Vagina (tissue), 2 donors: ENCODE results near the gene MMP10.

ENCODE experiments used
- POLR2A ChIP-seq, 2 donors: fragments of 450-650 bp; IDR thresholded peaks; one replicate each; pipeline ENCODE4 v1.6.1; 2017; ENCODE audit warnings: antibody characterized with exemption in 2 of 2, mild to moderate bottlenecking in 2 of 2, moderate library complexity in 2 of 2
- POLR2AphosphoS5 ChIP-seq, 2 donors: sonication (generic); formaldehyde crosslinking; IDR thresholded peaks; one replicate each; pipeline ENCODE4 v1.9.0; 2017; ENCODE audit warnings: antibody characterized with exemption in 2 of 2, mild to moderate bottlenecking in 2 of 2, low read depth in 1 of 2; ENCODE audit not compliant: insufficient read depth in 1 of 2
- TF ChIP-seq, protein P1 (sequence below), 3 experiments: fragments of 450-650 bp in 2 of 3; fragments of 200-600 bp in 1 of 3; sonication (generic) in 1 of 3; IDR thresholded peaks; one replicate each; pipeline ENCODE4 v1.5.1; 2017 to 2019; ENCODE audit warnings: antibody characterized with exemption in 3 of 3, mild to moderate bottlenecking in 2 of 3, moderate library complexity in 2 of 3

DNA sequence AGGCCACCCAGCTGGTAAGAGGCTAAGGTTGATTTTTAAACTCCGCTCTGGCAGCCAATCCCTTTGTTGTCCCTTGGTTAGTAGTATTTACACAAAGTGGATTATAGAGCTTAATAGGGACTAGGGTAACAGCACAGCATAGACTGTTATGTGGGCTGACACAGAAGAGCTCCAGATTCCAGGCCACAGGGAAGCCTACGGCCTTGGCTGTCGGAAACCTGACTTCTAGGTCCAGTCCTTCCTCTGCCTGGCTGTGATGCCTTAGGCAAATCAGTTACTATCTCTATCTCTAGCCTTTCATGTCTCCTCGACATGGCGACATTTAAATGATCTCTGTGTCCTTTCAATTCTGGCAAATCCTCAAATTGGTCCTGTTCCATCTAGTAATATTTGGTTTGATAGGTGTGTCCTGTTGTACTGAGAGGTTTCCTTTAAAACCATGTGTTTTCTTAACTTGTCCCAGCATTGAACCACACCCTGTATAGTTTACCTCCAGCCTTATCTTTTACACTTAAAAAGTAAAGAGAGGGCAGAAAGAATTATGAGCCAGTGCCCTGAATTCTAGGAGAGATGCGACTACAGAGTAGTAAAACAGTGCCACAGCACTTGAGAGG is 13.4 kb upstream of the MMP10 start:
- TF ChIP-seq, protein P1, sequence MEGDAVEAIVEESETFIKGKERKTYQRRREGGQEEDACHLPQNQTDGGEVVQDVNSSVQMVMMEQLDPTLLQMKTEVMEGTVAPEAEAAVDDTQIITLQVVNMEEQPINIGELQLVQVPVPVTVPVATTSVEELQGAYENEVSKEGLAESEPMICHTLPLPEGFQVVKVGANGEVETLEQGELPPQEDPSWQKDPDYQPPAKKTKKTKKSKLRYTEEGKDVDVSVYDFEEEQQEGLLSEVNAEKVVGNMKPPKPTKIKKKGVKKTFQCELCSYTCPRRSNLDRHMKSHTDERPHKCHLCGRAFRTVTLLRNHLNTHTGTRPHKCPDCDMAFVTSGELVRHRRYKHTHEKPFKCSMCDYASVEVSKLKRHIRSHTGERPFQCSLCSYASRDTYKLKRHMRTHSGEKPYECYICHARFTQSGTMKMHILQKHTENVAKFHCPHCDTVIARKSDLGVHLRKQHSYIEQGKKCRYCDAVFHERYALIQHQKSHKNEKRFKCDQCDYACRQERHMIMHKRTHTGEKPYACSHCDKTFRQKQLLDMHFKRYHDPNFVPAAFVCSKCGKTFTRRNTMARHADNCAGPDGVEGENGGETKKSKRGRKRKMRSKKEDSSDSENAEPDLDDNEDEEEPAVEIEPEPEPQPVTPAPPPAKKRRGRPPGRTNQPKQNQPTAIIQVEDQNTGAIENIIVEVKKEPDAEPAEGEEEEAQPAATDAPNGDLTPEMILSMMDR (IDR thresholded peaks at IDR 0.05), result no peak
- TF ChIP-seq POLR2AphosphoS5 (IDR thresholded peaks at IDR 0.05; ENCODE audit: insufficient read depth in 1 of 2, low read depth in 1 of 2), result no peak
- TF ChIP-seq POLR2A (IDR thresholded peaks at IDR 0.05), result no peak
